ENCODE results near the gene ARPP21. TPM values are rescaled to one million over a fixed set of nuclear protein-coding genes. Genes with fewer than 3 reads are reported as not detected.

Gene ARPP21
- total RNA-seq, 2 experiments from 2014 or later, result 1.0 to 1.1 TPM

- Histone ChIP-seq H3K9me2 (ENCODE audit: insufficient read depth, low read length) (no peaks in the 10 kb centered on the region), H3K4me3 (ENCODE audit: low read depth, low read length, poor library complexity, severe bottlenecking) (peak overlapping the region; percentile 45), H3K4me1 (ENCODE audit: insufficient read depth, low read length, poor library complexity, severe bottlenecking) (peaks cover 68% of the 10 kb centered on the region), H2AFZ (ENCODE audit: low read length) (peak overlapping the region; percentile 87), H3K4me2 (ENCODE audit: low read length) (peak overlapping the region; percentile 75), H3K36me3 (ENCODE audit: insufficient read depth, low read length) (no peaks in the 10 kb centered on the region), H3K27ac (ENCODE audit: low read depth, low read length, poor library complexity, severe bottlenecking) (no peak overlapping the region), H3K9me3 (ENCODE audit: low read length) (no peaks in the 10 kb centered on the region), H3K79me2 (ENCODE audit: insufficient read depth, low read depth, low read length) (no peaks in the 10 kb centered on the region), H4K20me1 (ENCODE audit: insufficient read depth, low read length) (no peaks in the 10 kb centered on the region)
- intact Hi-C loops (cut with micrococcal nuclease; ENCODE audit: unreplicated experiment), result loop anchor here (1.0 kb wide), 1 partner anchor 15 kb away; no protein-coding TSS in a partner anchor
- CTCF ChIA-PET (ENCODE audit: unreplicated experiment), result no interaction called here
- POLR2A ChIA-PET, result interaction anchor here (0.7 to 3.4 kb wide), 16 partner anchors 11 to 1653 kb away, joined by 3 to 26 read pairs (median 3); no protein-coding TSS in a partner anchor
- DNase-seq (ENCODE audit: low spot score), result no peak
- no TSS peak for BruUV-seq (replicated peaks)
- TF ChIP-seq, protein P1, sequence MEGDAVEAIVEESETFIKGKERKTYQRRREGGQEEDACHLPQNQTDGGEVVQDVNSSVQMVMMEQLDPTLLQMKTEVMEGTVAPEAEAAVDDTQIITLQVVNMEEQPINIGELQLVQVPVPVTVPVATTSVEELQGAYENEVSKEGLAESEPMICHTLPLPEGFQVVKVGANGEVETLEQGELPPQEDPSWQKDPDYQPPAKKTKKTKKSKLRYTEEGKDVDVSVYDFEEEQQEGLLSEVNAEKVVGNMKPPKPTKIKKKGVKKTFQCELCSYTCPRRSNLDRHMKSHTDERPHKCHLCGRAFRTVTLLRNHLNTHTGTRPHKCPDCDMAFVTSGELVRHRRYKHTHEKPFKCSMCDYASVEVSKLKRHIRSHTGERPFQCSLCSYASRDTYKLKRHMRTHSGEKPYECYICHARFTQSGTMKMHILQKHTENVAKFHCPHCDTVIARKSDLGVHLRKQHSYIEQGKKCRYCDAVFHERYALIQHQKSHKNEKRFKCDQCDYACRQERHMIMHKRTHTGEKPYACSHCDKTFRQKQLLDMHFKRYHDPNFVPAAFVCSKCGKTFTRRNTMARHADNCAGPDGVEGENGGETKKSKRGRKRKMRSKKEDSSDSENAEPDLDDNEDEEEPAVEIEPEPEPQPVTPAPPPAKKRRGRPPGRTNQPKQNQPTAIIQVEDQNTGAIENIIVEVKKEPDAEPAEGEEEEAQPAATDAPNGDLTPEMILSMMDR (conservative IDR thresholded peaks at IDR 0.05; ENCODE audit: low read length), result no peak
- no peak for TF ChIP-seq EZH2phosphoT487 (IDR thresholded peaks at IDR 0.05; ENCODE audit: borderline replicate concordance, low read depth, low read length)
These were observed 40.2 kb downstream of the ARPP21 start for GRCh38 chr3:35679409-35680080.

DNA sequence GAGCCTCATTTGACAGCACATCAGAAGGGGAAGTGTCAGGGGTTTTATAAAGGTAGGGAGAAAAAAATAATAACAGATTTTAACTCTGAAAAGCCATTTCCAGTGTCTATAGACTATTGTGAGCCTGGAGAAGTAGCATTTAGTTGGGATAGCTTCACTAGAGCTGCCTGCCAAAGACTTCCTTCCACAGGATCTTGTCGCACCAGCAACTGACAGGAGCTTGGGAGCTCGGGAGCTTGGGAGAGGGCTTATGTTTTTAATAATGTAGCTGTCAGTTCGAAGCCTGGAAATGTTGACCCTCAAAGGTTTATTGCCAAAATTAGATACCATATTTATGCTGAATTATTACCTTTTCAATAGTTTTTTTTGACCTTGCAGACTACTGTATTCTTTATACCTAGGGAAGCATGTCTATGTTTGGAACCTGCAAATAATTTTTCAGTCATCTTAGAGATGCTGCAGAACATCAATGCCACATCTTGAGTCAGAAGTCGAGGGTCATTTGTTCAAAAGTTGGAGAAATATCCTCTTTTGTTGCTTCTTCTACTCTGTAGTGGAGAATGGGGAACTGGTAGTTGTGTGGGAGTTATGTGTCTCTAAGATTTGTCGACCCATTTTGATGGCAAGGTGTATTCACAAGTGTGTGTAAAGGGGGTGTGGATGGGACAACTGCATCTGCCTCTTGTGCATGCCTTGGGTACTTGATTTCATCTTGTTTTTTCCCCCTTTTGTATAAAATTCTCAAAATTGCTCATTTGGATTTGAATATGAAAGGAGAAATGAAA lies 41.7 kb downstream of the ARPP21 start:
- Histone ChIP-seq H3K79me2 (ENCODE audit: insufficient read depth, low read depth, low read length) (no peaks in the 10 kb centered on the region), H2AFZ (ENCODE audit: low read length) (peak overlapping the region; percentile 87), H3K9me2 (ENCODE audit: insufficient read depth, low read length) (no peaks in the 10 kb centered on the region), H3K27ac (ENCODE audit: low read depth, low read length, poor library complexity, severe bottlenecking) (no peak overlapping the region), H3K4me1 (ENCODE audit: insufficient read depth, low read length, poor library complexity, severe bottlenecking) (peaks cover 60% of the 10 kb centered on the region), H3K4me3 (ENCODE audit: low read depth, low read length, poor library complexity, severe bottlenecking) (peak overlapping the region; percentile 16), H3K4me2 (ENCODE audit: low read length) (peak overlapping the region; percentile 75), H4K20me1 (ENCODE audit: insufficient read depth, low read length) (no peaks in the 10 kb centered on the region), H3K36me3 (ENCODE audit: insufficient read depth, low read length) (no peaks in the 10 kb centered on the region), H3K9me3 (ENCODE audit: low read length) (no peaks in the 10 kb centered on the region)
- no peak for TF ChIP-seq EZH2phosphoT487 (IDR thresholded peaks at IDR 0.05; ENCODE audit: borderline replicate concordance, low read depth, low read length)
- TF ChIP-seq, protein P1 (conservative IDR thresholded peaks at IDR 0.05; ENCODE audit: low read length), result 0 out of 2 replicates have a peak, but pooled peaks have one; percentile 8
- intact Hi-C loops (cut with micrococcal nuclease; ENCODE audit: unreplicated experiment), result no loop called here
- BruUV-seq (replicated peaks), result no TSS peak
- no peak for DNase-seq (ENCODE audit: low spot score)
- ChIA-PET CTCF (ENCODE audit: unreplicated experiment) (no interaction called here), POLR2A (interaction anchor here (0.5 to 3.4 kb wide), 10 partner anchors 9 to 229 kb away, joined by 3 to 18 read pairs (median 4); no protein-coding TSS in a partner anchor)

Measured in OCI-LY7 (cell line).